HepG2 (cell line): Measurements from ENCODE around the gene PPCDC. TPM values are rescaled to one million over a fixed set of nuclear protein-coding genes. Genes with fewer than 3 reads are reported as not detected.

ENCODE experiments used
- ARID3A ChIP-seq: IDR thresholded peaks from 2 replicates; pipeline ENCODE4 v1.6.1; 2012; ENCODE audit warnings: low read depth, low read length, improper control_type of control experiment
- HMGA1 ChIP-seq: sonication (generic); formaldehyde crosslinking; conservative IDR thresholded peaks from 2 replicates; pipeline ENCODE4 v1.4.0; 2020; ENCODE audit warnings: missing genetic modification reagents
- MEIS2 ChIP-seq: sonication (generic); formaldehyde crosslinking; IDR thresholded peaks from 2 replicates; pipeline ENCODE4 v1.9.0; 2021; ENCODE audit warnings: mild to moderate bottlenecking, missing genetic modification reagents
- POLR2A ChIP-seq, 2 experiments: IDR thresholded peaks; 2 replicates each; pipeline ENCODE4 v1.6.1; 2011; ENCODE audit warnings: low read depth in 2 of 2, low read length in 2 of 2, mild to moderate bottlenecking in 1 of 2, moderate library complexity in 1 of 2; ENCODE audit not compliant: insufficient read depth in 1 of 2
- RFX3 ChIP-seq: IDR thresholded peaks from 2 replicates; pipeline ENCODE4 v1.6.1; 2016; ENCODE audit warnings: missing biosample characterization, missing genetic modification reagents
- SIN3B ChIP-seq: fragments of 150-350 bp; IDR thresholded peaks from 2 replicates; pipeline ENCODE4 v1.6.1; 2014; ENCODE audit warnings: low read length
- SYNCRIP ChIP-seq: fragments of 200-400 bp; formaldehyde crosslinking; IDR thresholded peaks from 2 replicates; pipeline ENCODE4 v1.6.1; 2018; ENCODE audit warnings: mild to moderate bottlenecking, low read depth, low read length; ENCODE audit not compliant: insufficient read depth
- ZFY ChIP-seq: sonication (generic); formaldehyde crosslinking; IDR thresholded peaks from 2 replicates; pipeline ENCODE4 v1.4.0; 2020; ENCODE audit warnings: missing genetic modification reagents
- ZMAT3 ChIP-seq: sonication (generic); formaldehyde crosslinking; conservative IDR thresholded peaks from 2 replicates; pipeline ENCODE4 v1.7.0; 2021; ENCODE audit warnings: missing genetic modification reagents
- ZNF331 ChIP-seq: sonication (generic); formaldehyde crosslinking; IDR thresholded peaks from 2 replicates; pipeline ENCODE4 v1.4.0; 2020; ENCODE audit warnings: missing genetic modification reagents
- ZNF609 ChIP-seq: sonication (generic); formaldehyde crosslinking; IDR thresholded peaks from 2 replicates; pipeline ENCODE4 v1.4.0; 2020; ENCODE audit warnings: mild to moderate bottlenecking, missing genetic modification reagents, borderline replicate concordance
- ZNF768 ChIP-seq: sonication (generic); formaldehyde crosslinking; IDR thresholded peaks from 2 replicates; pipeline ENCODE4 v1.4.0; 2020; ENCODE audit warnings: missing genetic modification reagents
- ZNF792 ChIP-seq: IDR thresholded peaks from 2 replicates; pipeline ENCODE4 v1.6.1; 2016
- ZXDC ChIP-seq: sonication (generic); formaldehyde crosslinking; IDR thresholded peaks from 2 replicates; pipeline ENCODE4 v1.5.0; 2020; ENCODE audit warnings: mild to moderate bottlenecking, missing genetic modification reagents
- polyA plus RNA-seq, 8 experiments: library from polyadenylated mRNA; depleted of rRNA in 3 of 8; stranded (reverse) in 7 of 8; unstranded in 1 of 8; fragments of >200 nt; fragmentation: Illumina TruSeq in 4 of 8; extraction: Trizol in 4 of 8; gene quantifications; 2 replicates each; pipeline versions ENCODE4 v1.2.1 to v1.2.3, GENCODE V29; 2011 to 2016; ENCODE audit warnings: low read depth in 4 of 8, missing spikeins in 1 of 8, mixed read lengths in 1 of 8; ENCODE audit not compliant: insufficient read depth in 1 of 8
- total RNA-seq, 5 experiments: library from RNA; depleted of rRNA; stranded (reverse); fragments of >200 nt; fragmentation: Illumina TruSeq; extraction: Trizol; gene quantifications; 2 replicates each; pipeline ENCODE4 v1.2.3, GENCODE V29; 2016; ENCODE audit warnings: low read depth in 1 of 5
- TF ChIP-seq, protein P1 (sequence below): IDR thresholded peaks from 2 replicates; pipeline ENCODE4 v1.6.1; 2016; ENCODE audit warnings: missing compliant biosample characterization, missing genetic modification reagents, borderline replicate concordance
- TF ChIP-seq, protein P2 (sequence below): sonication (generic); formaldehyde crosslinking; IDR thresholded peaks from 2 replicates; pipeline ENCODE4 v1.4.0; 2020; ENCODE audit warnings: missing genetic modification reagents
- TF ChIP-seq, protein P3 (sequence below): sonication (generic); formaldehyde crosslinking; IDR thresholded peaks from 2 replicates; pipeline ENCODE4 v1.5.0; 2020; ENCODE audit warnings: missing genetic modification reagents

The PPCDC gene
- total and polyA plus RNA-seq, 2 of the 13 experiments (the other 11 are each of a cell fraction or from before 2014, with no cell fraction given) = 12.3 to 12.8 TPM

DNA sequence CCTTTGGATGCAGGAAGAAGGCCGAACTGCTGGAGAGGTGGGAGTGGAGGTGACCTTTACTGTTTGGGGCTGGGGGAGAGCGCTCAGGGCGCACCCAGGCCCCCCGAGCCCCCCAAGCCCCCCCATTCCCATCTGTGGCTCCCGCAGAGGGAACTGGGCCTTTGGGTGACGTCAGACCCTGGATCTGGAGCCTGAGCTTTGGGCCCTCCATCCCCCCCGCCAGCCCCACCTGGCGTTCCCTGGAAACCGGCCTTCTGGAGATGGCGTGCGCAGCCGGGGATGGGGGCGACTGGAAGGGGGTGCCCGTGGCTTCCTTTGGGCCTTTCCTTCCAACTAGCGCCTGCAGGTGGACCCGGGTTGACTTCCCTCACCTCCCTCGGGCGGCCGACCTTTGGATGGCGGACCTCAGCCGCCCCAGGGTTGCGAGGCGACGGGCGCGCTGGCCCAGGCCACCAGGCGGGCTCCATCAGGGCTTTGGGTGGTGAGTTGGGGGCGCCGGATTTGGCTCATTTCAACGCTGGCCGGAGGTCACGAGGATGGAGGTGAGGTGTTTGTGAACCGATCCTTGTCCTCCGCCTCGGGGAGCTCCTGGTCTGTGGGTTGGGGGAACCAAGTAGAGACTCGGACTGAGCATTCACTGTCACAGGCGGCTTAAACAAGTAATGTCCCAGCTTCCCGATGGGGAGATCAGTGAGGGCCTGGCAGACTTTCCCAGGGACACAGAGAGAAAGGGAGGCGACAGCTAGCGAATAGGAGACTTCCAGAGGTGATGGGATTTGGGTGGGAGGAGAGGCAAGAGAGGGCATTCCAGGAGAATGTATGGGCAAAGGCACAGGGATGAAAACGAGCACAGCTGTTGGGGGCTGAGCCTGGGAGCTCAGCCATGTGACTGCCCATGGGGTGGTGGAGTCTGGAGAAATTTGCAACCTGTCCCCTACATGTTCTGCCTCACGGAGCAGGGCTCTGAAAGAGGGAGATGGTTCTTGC lies 27.3 kb upstream of the PPCDC start (continued):
- TF ChIP-seq, protein P1, sequence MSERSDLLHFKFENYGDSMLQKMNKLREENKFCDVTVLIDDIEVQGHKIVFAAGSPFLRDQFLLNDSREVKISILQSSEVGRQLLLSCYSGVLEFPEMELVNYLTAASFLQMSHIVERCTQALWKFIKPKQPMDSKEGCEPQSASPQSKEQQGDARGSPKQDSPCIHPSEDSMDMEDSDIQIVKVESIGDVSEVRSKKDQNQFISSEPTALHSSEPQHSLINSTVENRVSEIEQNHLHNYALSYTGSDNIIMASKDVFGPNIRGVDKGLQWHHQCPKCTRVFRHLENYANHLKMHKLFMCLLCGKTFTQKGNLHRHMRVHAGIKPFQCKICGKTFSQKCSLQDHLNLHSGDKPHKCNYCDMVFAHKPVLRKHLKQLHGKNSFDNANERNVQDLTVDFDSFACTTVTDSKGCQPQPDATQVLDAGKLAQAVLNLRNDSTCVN = no peak
- peak; percentile 34; the same call in 1 of the 2 replicates for TF ChIP-seq ZFY (CRISPR knock-in tag)
- TF ChIP-seq, protein P2, sequence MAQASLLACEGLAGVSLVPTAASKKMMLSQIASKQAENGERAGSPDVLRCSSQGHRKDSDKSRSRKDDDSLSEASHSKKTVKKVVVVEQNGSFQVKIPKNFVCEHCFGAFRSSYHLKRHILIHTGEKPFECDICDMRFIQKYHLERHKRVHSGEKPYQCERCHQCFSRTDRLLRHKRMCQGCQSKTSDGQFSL (CRISPR knock-in tag) = no peak; the same call in 1 of the 2 replicates
- no peak for TF ChIP-seq ZXDC (CRISPR knock-in tag)
- no peak for TF ChIP-seq MEIS2 (CRISPR knock-in tag)
- TF ChIP-seq POLR2A (IDR thresholded peaks at IDR 0.05; ENCODE audit: insufficient read depth in 1 of 2, low read depth in 2 of 2, low read length in 2 of 2) = no peak
- TF ChIP-seq ZMAT3 (CRISPR knock-in tag) = 0 out of 2 replicates have a peak, but pooled peaks have one; percentile 33
- TF ChIP-seq RFX3 (CRISPR knock-in tag) = no peak
- TF ChIP-seq SYNCRIP = no peak
- no peak for TF ChIP-seq HMGA1
- no peak for TF ChIP-seq ZNF331 (CRISPR knock-in tag)
- TF ChIP-seq, protein P3, sequence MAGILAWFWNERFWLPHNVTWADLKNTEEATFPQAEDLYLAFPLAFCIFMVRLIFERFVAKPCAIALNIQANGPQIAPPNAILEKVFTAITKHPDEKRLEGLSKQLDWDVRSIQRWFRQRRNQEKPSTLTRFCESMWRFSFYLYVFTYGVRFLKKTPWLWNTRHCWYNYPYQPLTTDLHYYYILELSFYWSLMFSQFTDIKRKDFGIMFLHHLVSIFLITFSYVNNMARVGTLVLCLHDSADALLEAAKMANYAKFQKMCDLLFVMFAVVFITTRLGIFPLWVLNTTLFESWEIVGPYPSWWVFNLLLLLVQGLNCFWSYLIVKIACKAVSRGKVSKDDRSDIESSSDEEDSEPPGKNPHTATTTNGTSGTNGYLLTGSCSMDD = no peak
- TF ChIP-seq ARID3A = no peak
- no peak for TF ChIP-seq ZNF609 (CRISPR knock-in tag)
- no peak for TF ChIP-seq ZNF792 (CRISPR knock-in tag)
- no peak for TF ChIP-seq SIN3B
- 0 out of 2 replicates have a peak, but pooled peaks have one; percentile 11 for TF ChIP-seq ZNF768 (CRISPR knock-in tag)
